ENCODE measurements around the gene CPNE5.
A peak's percentile ranks its signal among the peaks of the same experiment; 100 is the strongest.

CPNE5 gene

GRCh38 chr6:36695414-36695813 lies 143.8 kb downstream of the CPNE5 start:
- DNase-seq: no peak

DNA sequence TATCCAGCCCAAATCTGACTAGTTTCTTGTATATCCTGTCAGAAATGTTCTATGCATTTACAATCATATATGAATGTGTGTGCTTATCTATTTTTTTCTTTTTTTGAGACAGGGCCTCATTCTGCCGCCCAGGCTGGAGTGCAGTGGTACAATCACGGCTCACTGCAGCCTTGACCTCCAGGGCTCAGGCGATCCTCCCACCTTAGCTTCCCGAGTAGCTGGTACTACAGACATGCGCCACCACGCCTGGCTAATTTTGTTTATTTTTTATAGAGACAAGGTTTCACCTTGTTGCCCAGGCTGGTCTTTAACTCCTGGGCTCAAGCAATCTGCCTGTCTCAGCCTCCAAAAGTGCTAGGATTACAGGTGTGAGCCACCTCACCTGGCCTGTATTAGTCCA lies 144.6 kb downstream of the CPNE5 start:
- no peak for DNase-seq

GRCh38 chr6:36692861-36693702 lies 146.2 kb downstream of the CPNE5 start:
- DNase-seq: no peak

- peak; percentile 52 for DNase-seq
These were observed 147.0 kb downstream of the CPNE5 start for GRCh38 chr6:36692220-36692619.

GRCh38 chr6:36691612-36692011 lies 147.6 kb downstream of the CPNE5 start:
- DNase-seq: no peak

DNA sequence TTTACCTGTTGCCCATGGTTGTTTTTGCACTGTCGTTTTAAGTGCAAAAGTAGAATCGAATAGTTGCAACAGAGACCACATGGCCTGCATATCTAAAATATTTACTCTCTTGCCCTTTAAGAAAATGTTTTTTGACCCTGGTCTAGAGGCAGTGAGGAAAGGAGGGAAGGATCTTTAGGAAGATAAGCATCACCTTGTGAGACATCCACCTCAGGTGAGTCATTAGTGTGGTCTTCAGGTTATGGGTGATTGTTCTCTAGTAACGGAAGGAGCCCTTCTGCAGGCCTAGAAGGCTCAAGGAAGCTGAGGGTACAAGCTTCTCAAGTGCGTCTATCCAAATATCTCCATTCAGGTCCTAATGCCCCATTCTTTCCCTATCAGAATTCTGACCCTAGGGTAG lies 148.2 kb downstream of the CPNE5 start:
- peak; percentile 10 for DNase-seq

Data from CD4-positive, alpha-beta T cell treated with Interleukin-10 for 1 hour (primary cell).